ENCODE results near the gene DPRX.
"Not testable (repeated sequence)": the region's sequence is repeated elsewhere in the genome, so short reads cannot be mapped to it uniquely, and the experiment has no call there.

DPRX gene

DNA sequence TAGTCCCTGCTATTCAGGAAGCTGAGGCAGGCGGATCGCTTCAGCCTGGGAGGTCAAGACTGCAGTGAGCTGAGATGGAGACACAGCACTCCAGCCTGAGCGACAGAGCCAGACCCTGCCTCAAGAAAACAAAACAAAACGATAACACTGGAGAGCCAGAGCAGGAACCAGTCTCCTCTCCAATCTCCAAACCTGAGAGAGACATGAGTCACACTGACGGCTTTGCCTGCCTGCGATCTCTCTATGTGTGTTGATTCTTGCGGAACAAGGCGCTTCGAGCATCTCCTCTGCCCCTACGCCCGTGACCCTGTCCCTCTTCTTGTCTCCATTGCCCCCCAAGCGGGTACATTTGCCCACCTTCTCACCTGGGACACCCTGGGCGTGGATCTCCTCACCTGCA, 15.6 kb downstream of the DPRX start:
- no peak for DNase-seq

DNA sequence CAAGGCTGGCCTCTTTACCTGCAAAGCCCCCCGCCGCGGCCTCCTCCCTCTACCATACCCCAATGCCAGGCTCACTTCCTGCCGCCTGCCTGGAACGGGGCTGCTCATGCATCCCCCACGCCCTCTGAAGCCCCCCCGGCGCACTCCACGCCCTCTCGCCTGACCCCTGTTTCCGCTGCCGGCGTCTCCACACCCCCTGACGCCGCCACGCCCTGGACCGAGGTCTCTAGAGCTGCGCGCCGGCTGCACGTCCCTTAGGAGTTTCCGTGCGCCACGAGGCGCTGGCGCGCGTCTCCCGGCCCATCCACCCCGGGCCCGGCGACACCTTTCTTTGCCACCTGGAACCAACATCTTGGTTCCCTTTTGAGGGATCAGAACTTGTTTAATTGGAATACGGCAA, 16.0 kb downstream of the DPRX start:
- DNase-seq = no peak

DNA sequence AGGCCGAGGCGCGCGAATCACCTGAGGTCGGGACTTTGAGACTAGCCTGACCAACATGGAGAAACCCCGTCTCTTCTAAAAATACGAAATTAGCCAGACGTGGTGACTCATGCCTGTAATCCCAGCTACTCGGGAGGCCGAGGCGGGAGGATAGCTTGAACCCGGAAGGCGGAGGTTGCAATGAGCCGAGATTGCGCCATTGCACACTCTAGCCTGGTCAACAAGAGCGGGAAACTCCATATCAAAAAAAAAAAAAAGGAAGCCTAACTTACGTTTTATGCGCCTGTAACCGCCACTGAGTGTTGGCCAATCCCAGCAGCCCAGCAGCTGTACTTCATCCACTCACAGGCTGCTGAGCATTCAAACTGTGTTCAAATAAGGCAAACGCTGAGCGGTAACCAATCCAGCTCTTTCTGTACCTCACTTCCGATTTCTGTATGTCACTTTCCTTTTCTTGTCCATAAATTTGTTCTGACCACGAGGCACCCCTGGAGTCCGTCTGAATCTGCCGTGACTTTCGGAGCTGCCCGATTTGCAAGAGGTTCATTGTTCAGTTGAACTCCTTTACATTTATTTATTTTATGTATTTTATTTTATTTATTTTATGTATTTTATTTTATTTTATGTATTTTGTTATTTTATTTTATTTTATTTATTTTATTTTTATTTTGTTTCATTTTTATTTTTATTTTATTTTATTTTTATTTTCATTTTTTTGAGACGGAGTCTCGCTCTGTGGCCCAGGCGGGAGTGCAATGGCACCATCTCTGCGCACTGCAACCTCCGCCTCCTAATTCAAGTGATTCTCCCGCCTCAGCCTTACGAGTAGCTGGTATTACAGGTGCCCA, 18.2 kb downstream of the DPRX start:
- no peak for DNase-seq

DNA sequence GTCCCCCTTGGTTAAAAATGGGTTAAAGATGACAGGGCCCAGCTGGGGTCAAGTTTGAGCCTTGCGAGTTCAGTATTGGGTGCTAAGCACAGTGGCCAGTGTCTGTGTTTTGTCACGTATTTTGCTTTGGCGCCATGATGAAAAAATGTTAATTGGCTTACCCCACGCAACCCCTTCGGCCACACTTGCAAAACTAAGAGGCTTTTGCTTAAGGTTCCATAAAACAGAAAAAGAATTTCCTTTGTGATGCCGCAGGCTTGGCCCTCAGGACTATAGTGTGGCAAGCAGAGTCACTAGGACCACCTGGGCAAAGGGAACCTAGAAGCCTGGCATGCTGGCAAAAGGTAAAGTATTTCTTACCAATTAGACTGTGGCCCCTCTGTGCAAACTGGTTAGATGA, 20.7 kb downstream of the DPRX start:
- DNase-seq = no peak

DNA sequence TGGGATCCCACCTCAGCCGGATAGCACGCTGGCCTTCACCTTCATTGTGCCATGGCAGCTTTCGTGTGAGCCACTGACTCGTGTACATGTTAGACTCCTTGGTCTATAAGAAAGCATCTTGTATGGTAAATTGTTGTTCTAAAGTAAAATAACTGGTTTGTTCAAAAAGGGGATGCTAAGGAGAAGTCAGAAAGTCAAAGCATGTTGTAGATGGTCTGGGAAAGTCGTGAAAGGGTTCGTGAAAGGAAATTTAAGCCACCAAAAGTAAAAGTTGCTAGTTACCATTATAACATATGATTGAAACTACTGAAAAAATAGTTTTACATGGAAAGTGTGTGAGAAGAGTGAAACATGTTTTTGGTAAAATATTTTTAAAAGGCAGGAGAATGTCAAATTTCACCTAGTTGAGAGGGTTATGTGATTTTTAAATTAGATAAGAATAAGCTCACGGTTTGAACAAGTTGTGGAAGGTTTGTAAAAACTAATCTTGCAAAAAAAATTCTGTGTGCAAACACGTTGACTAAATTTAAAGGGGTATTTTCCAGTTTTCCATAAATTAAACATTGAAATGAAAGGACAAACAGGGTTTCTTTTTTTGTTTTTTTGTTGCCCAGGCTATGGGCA, 23.4 kb downstream of the DPRX start:
- DNase-seq = no peak

DNA sequence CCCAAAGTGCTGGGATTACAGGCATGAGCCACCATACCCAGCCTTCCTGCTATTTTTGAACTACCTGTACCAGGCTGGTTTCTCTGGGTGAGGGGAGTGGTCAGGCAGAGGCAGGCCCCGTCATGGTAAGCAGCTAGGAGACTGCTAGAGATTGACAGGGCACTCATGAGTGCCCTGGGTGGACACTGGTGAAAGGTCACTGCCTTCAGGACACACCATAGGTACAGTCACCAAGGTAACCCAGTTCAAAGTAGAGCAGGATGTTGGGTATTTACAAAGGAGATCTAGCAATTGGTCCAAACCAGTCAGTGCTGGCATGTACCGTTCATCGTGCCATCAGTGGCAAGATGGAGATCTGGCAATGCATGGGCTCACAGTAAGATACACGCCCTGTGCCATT, 25.5 kb downstream of the DPRX start:
- DNase-seq = no peak

DNA sequence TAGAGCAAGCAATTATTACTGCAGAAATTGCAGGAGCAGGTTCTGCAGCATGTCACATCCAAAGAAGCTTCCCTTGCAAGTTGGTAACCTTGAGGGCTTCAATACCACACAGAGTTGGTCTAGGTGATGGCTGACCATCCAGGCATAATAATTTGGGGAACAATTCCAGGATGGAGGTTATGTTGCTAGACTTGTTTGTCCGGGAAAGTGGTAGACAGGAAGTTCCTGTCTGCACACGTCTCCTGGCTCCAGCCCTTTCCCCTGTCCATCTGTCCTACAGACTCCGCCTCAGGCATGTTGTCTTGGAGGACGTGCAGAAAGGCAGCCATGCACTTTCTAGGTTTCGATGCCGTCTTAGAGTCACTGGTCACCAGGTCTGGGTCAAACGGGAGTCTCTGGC, 26.0 kb downstream of the DPRX start:
- no peak for DNase-seq

DNA sequence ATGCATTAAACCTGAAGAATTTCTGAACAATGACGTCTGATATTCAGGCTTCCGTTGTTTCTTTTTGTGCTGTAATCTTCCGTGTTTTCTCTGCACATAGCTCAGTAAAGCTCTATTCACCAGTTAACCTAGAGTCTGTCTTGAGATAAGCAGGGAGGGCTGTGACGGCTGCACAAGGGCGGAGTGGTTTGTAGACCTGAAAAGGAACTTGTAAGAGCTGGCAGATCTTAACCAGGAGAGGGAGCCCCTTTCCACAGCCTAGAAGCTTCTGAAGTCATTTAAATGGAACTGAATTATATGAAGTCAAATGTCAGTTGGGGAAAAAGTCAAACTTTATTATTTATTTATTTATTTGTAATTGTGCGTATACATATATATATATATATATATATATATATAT, 27.5 kb downstream of the DPRX start:
- no peak for DNase-seq

DNA sequence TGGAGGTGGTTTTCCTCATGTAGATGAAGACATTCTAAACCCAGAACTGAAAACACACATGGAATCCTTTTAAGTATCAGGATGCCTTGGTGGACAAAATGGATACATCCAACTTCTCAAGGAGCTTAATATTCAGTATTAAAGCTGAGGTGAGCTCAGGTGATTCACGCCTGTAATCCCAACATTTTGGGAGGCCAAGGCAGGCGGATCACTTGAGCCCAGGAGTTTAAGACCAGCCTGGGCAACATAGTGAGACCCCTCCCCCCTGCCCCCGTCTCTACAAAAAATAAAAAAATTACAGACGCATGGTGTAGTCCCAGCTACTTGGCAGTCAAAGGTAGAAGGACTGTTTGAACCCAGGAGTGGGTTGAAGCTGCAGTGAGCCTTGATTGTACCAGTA, 28.8 kb downstream of the DPRX start:
- DNase-seq = no peak

DNA sequence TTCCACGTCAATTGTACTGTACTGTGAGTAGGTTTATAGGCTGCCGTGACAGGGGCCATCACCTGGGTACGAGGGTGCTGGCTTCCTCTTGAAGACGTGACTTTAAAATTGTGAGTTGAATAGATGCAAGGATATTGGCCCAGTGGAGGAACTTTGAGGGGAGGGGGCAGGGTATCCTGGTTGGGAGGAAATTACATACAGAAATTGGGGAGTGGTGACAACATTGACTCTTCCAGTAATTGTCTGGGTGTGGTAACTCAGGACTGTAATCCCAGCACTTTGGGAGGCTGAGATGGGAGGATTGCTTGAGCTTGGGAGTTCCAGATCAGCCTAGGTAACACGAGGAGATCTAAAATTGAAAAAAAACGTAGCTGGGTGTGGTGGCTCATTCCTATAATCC, 30.4 kb downstream of the DPRX start:
- DNase-seq = no peak

DNA sequence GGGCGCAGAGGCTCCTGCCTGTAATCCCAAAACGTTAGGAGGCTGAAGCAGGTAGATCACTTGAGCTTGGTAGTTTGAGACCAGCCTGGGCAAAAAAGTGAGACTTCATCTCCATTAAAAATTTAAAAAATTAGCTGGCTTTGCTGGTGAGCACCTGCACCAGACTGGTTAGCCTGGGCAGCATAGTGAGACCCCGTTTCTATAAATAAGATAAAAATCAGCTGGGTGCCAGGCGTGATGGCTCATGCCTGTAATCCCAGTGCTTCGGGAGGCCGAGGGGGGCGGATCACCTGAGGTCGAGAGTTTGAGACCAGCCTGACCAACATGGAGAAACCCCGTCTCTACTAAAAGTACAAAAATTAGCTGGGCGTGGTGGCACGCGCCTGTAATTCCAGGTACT, 32.4 kb downstream of the DPRX start:
- no peak for DNase-seq

DNA sequence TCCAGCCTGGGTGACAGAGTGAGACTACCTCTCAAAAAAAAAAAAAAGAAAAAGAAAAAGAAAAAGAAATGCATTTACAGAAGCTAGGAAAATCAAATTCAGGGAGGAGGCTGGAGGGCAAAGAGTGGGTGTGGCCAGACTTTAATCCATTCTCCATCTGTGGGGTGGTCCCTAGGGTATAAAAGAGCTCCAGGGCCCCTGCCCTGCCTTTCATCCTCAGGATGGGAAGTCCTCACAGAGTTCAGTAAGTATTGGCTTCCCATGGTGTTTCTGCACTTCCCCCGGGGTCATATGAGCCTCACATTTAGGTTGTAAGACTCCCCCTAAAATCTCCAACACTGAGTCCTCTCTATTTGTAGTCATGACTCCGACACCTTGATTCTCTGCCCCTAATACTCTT, 33.0 kb downstream of the DPRX start:
- no peak for DNase-seq

DNA sequence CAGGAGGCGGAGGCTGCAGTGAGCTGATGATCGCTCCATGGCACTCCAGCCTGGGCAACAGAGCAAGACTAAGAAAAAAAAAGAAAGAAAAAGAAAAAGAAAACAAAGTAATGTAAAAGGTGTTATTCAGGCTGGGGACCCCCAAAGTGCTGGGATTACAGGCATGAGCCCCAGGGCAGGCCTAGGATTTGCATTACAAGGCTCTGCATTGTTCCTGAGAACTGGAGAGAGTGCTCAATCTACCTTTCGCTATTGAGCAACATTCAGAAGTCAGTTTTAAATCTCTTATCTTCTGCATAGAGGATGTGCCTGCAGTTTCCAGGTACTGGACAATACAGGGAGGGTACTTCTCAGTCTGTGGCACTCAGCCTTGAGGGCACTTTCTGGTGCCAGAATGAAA, 34.5 kb downstream of the DPRX start:
- DNase-seq = not testable (repeated sequence)

DNA sequence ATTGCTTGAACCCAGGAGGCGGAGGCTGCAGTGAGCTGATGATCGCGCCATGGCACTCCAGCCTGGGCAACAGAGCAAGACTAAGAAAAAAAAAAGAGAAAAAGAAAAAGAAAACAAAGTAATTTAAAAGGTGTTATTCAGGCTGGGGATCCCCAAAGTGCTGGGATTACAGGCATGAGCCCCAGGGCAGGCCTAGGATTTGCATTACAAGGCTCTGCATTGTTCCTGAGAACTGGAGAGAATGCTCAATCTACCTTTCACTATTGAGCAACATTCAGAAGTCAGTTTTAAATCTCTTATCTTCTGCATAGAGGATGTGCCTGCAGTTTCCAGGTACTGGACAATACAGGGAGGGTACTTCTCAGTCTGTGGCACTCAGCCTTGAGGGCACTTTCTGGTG, 37.0 kb downstream of the DPRX start:
- DNase-seq = not testable (repeated sequence)

DNA sequence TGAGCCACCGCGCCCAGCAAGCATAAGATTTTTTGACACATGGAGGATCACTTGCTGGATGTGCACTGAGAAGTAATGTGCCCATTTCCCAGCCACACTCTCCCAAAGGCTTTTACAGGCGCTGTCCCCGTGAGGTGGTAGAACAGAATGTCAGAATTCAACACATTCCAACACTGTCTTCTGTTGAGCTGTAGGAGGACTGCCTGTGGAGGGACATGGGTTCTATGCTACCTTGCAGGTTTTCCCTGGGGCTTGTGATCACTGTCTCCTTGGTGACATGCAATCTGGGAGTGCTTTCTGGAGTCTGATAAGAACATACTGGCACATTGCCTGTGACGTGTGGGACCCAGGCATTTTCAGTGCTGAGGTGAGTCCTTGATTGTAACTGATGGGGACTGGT, 38.5 kb downstream of the DPRX start:
- DNase-seq = no peak

DNA sequence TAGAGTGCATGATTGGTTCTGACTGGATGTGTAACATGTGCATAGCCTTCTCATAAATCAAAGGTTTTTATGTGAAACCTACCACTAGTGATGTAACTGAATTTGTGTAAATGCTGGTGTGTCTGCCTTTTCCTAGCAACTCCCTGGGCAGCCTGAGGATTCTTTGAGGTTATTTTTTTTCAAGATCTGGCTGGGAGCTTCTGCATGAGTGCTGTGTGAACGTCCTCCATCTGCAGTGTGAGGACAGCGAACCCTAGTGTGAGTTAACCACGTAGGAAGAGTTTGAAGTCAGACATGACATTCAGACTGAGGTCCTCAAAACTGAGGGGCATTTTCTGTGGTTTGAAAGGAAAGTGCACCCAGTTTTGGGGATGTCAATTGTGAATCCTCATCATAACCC, 39.9 kb downstream of the DPRX start:
- DNase-seq = no peak

All from CD4-positive, alpha-beta T cell treated with Interleukin-4 for 4 hours (primary cell).